SK-N-SH treated with all-trans-retinoic acid at 6 μM for 48 hours (cell line): ENCODE data around the gene CDC20.

ENCODE experiments used
- ATAC-seq: fragments of 200-7000 bp; cut with Tn5 transposase; 3 replicates; pipeline ENCODE4 v1.9.1; 2020; ENCODE audit warnings: mild to moderate bottlenecking, moderate library complexity
- ARNTL ChIP-seq: fragments of 450-650 bp; formaldehyde crosslinking; IDR thresholded peaks from 2 replicates; pipeline ENCODE4 v1.5.0; 2020; ENCODE audit warnings: low read depth, mild to moderate bottlenecking, moderate library complexity, borderline replicate concordance
- BACH2 ChIP-seq: fragments of 250-450 bp; sonication (Bioruptor Pico); IDR thresholded peaks from 2 replicates; pipeline ENCODE4 v1.9.0; 2021; ENCODE audit warnings: mild to moderate bottlenecking, borderline replicate concordance
- ESRRG ChIP-seq: fragments of 250-450 bp; sonication (Bioruptor Pico); IDR thresholded peaks from 2 replicates; pipeline ENCODE4 v1.6.1; 2021; ENCODE audit warnings: mild to moderate bottlenecking
- GLIS3 ChIP-seq: fragments of 250-450 bp; sonication (Bioruptor Pico); IDR thresholded peaks from 2 replicates; pipeline ENCODE4 v1.5.0; 2020; ENCODE audit warnings: mild to moderate bottlenecking, moderate library complexity
- ISL1 ChIP-seq: fragments of 250-450 bp; sonication (Bioruptor Pico); IDR thresholded peaks from 2 replicates; pipeline ENCODE4 v2.1.2; 2022; ENCODE audit warnings: mild to moderate bottlenecking, moderate library complexity
- OSR1 ChIP-seq: fragments of 250-450 bp; sonication (Bioruptor Pico); IDR thresholded peaks from 2 replicates; pipeline ENCODE4 v1.8.0; 2022; ENCODE audit warnings: moderate library complexity, mild to moderate bottlenecking, inconsistent platforms
- PPARA ChIP-seq: fragments of 250-450 bp; sonication (Bioruptor Pico); IDR thresholded peaks from 2 replicates; pipeline ENCODE4 v1.5.0; 2020; ENCODE audit warnings: mild to moderate bottlenecking, borderline replicate concordance
- RARB ChIP-seq: fragments of 250-450 bp; sonication (Bioruptor Pico); IDR thresholded peaks from 2 replicates; pipeline ENCODE4 v1.8.0; 2021; ENCODE audit warnings: mild to moderate bottlenecking, moderate library complexity
- TOX ChIP-seq: fragments of 250-450 bp; sonication (Bioruptor Pico); IDR thresholded peaks from 2 replicates; pipeline ENCODE4 v1.8.0; 2021; ENCODE audit warnings: mild to moderate bottlenecking, moderate library complexity, borderline replicate concordance
- ZC3H10 ChIP-seq: fragments of 250-450 bp; sonication (Bioruptor Pico); IDR thresholded peaks from 2 replicates; pipeline ENCODE4 v1.5.1; 2021; ENCODE audit warnings: mild to moderate bottlenecking, moderate library complexity
- ZFP3 ChIP-seq: fragments of 250-450 bp; sonication (Bioruptor Pico); IDR thresholded peaks from 2 replicates; pipeline ENCODE4 v1.5.0; 2020; ENCODE audit warnings: mild to moderate bottlenecking, moderate library complexity
- ZFP30 ChIP-seq: fragments of 450-650 bp; formaldehyde crosslinking; IDR thresholded peaks from 2 replicates; pipeline ENCODE4 v1.5.0; 2022; ENCODE audit warnings: mild to moderate bottlenecking, moderate library complexity
- ZNF565 ChIP-seq: fragments of 450-650 bp; formaldehyde crosslinking; conservative IDR thresholded peaks from 2 replicates; pipeline ENCODE4 v1.5.0; 2020; ENCODE audit warnings: low read depth, mild to moderate bottlenecking, moderate library complexity
- ZNF70 ChIP-seq: fragments of 450-650 bp; formaldehyde crosslinking; IDR thresholded peaks from 2 replicates; pipeline ENCODE4 v1.5.0; 2020; ENCODE audit warnings: mild to moderate bottlenecking, moderate library complexity
- ZNF8 ChIP-seq: fragments of 450-650 bp; formaldehyde crosslinking; IDR thresholded peaks from 2 replicates; pipeline ENCODE4 v1.5.0; 2020; ENCODE audit warnings: mild to moderate bottlenecking, moderate library complexity
- TF ChIP-seq, protein P1 (sequence below): fragments of 250-450 bp; sonication (Bioruptor Pico); IDR thresholded peaks from 2 replicates; pipeline ENCODE4 v1.8.0; 2021; ENCODE audit warnings: low read depth, mild to moderate bottlenecking, moderate library complexity, borderline replicate concordance
- TF ChIP-seq, protein P2 (sequence below): fragments of 250-450 bp; sonication (Bioruptor Pico); IDR thresholded peaks from 2 replicates; pipeline ENCODE4 v1.5.0; 2020; ENCODE audit warnings: mild to moderate bottlenecking, moderate library complexity
- TF ChIP-seq, protein P3 (sequence below): fragments of 250-450 bp; sonication (Bioruptor Pico); IDR thresholded peaks from 2 replicates; pipeline ENCODE4 v1.5.1; 2021; ENCODE audit warnings: mild to moderate bottlenecking, moderate library complexity
- TF ChIP-seq, protein P4 (sequence below): fragments of 250-450 bp; sonication (Bioruptor Pico); IDR thresholded peaks from 2 replicates; pipeline ENCODE4 v1.8.0; 2020; ENCODE audit warnings: mild to moderate bottlenecking, moderate library complexity, borderline replicate concordance

CDC20 gene

DNA sequence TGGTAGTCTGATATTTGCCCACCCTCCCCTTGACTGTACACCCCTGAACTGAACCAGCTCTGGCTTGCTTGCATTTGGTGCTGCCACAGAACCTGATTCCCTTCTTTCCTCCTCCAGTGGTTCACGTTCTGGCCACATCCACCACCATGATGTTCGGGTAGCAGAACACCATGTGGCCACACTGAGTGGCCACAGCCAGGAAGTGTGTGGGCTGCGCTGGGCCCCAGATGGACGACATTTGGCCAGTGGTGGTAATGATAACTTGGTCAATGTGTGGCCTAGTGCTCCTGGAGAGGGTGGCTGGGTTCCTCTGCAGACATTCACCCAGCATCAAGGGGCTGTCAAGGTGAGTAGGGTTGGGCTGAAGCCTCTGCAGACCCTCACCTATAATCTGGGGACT lies 1.8 kb downstream of the CDC20 start:
- ATAC-seq: no peak
- TF ChIP-seq ZFP3 (CRISPR knock-in tag) (no peak), GLIS3 (CRISPR knock-in tag) (no peak), ARNTL (CRISPR knock-in tag) (no peak), ESRRG (CRISPR knock-in tag) (no peak), ZNF565 (CRISPR knock-in tag) (no peak), OSR1 (CRISPR knock-in tag) (no peak), ZNF70 (no peak), PPARA (CRISPR knock-in tag) (no peak), TOX (CRISPR knock-in tag) (no peak), ZNF8 (CRISPR knock-in tag) (no peak), ZC3H10 (CRISPR knock-in tag) (no peak)
- TF ChIP-seq, protein P1, sequence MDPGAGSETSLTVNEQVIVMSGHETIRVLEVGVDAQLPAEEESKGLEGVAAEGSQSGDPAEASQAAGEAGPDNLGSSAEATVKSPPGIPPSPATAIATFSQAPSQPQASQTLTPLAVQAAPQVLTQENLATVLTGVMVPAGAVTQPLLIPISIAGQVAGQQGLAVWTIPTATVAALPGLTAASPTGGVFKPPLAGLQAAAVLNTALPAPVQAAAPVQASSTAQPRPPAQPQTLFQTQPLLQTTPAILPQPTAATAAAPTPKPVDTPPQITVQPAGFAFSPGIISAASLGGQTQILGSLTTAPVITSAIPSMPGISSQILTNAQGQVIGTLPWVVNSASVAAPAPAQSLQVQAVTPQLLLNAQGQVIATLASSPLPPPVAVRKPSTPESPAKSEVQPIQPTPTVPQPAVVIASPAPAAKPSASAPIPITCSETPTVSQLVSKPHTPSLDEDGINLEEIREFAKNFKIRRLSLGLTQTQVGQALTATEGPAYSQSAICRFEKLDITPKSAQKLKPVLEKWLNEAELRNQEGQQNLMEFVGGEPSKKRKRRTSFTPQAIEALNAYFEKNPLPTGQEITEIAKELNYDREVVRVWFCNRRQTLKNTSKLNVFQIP: no peak
- TF ChIP-seq, protein P2, sequence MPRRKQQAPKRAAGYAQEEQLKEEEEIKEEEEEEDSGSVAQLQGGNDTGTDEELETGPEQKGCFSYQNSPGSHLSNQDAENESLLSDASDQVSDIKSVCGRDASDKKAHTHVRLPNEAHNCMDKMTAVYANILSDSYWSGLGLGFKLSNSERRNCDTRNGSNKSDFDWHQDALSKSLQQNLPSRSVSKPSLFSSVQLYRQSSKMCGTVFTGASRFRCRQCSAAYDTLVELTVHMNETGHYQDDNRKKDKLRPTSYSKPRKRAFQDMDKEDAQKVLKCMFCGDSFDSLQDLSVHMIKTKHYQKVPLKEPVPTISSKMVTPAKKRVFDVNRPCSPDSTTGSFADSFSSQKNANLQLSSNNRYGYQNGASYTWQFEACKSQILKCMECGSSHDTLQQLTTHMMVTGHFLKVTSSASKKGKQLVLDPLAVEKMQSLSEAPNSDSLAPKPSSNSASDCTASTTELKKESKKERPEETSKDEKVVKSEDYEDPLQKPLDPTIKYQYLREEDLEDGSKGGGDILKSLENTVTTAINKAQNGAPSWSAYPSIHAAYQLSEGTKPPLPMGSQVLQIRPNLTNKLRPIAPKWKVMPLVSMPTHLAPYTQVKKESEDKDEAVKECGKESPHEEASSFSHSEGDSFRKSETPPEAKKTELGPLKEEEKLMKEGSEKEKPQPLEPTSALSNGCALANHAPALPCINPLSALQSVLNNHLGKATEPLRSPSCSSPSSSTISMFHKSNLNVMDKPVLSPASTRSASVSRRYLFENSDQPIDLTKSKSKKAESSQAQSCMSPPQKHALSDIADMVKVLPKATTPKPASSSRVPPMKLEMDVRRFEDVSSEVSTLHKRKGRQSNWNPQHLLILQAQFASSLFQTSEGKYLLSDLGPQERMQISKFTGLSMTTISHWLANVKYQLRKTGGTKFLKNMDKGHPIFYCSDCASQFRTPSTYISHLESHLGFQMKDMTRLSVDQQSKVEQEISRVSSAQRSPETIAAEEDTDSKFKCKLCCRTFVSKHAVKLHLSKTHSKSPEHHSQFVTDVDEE: no peak
- TF ChIP-seq, protein P3, sequence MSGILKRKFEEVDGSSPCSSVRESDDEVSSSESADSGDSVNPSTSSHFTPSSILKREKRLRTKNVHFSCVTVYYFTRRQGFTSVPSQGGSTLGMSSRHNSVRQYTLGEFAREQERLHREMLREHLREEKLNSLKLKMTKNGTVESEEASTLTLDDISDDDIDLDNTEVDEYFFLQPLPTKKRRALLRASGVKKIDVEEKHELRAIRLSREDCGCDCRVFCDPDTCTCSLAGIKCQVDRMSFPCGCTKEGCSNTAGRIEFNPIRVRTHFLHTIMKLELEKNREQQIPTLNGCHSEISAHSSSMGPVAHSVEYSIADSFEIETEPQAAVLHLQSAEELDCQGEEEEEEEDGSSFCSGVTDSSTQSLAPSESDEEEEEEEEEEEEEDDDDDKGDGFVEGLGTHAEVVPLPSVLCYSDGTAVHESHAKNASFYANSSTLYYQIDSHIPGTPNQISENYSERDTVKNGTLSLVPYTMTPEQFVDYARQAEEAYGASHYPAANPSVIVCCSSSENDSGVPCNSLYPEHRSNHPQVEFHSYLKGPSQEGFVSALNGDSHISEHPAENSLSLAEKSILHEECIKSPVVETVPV: no peak
- TF ChIP-seq, protein P4, sequence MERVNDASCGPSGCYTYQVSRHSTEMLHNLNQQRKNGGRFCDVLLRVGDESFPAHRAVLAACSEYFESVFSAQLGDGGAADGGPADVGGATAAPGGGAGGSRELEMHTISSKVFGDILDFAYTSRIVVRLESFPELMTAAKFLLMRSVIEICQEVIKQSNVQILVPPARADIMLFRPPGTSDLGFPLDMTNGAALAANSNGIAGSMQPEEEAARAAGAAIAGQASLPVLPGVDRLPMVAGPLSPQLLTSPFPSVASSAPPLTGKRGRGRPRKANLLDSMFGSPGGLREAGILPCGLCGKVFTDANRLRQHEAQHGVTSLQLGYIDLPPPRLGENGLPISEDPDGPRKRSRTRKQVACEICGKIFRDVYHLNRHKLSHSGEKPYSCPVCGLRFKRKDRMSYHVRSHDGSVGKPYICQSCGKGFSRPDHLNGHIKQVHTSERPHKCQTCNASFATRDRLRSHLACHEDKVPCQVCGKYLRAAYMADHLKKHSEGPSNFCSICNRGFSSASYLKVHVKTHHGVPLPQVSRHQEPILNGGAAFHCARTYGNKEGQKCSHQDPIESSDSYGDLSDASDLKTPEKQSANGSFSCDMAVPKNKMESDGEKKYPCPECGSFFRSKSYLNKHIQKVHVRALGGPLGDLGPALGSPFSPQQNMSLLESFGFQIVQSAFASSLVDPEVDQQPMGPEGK (CRISPR knock-in tag): no peak

DNA sequence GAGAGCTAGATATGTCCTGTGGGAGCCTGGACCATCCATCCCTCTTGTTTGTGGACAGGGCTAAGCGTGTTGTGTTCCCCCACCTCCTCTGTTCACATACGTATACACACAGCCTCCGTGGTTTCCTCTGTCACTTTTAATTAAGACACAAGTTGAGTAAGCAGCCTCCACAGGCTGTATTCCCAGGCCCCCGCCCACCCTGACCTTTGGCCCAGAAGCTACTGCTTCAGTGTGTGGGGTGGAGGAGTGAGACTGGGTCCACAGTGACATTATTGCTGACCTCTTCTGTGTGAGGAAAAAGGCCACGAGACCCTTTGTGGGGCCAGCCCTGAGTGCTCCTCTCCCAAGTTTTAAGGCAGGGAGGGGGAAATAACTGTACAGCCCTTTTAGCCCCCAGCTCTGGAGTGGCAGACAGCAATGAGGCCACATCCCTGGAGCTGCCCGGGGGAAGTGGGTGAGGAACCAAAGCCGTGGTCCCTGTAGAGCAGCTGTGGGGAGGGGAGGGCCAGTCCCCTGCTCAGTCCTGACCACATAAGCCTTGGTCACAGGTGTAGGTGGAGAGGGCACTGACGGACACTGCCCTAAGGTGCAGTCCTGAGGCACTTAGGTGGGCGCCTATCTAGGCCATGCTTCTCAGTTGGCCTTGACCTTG lies 4.6 kb downstream of the CDC20 start:
- ATAC-seq: no peak
- TF ChIP-seq BACH2 (CRISPR knock-in tag) (no peak), RARB (no peak), PPARA (CRISPR knock-in tag) (no peak), ZFP30 (CRISPR knock-in tag) (no peak), ZC3H10 (CRISPR knock-in tag) (no peak)
- TF ChIP-seq, protein P1: no peak

DNA sequence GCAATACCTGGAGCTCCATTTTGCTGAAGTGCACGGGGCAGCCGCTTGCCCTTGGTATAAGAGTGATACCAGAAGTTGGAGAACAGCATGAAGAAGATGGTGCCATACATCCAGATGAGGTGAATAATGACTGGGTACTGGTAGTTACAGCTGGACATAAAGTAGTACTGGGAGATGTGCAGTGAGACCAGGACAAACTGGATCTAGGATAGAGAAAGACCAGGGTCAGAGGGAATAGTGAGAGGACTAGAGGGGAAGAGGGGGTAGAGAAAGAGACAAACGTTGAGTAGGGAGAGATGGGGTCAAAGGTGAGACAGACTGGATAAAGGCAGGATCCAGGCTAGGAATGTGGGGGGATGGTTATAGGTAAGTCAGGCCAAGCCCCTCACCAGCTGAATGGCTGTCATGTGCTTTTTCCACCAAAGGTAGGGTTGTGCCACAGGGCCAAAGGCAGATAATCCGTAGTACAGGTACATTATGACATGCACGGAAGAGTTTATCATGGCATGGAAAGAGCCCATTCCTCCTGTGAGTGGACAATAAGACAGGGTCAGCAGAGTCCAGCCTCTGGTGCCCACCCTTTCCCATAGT lies 5.2 kb downstream of the CDC20 start:
- no peak for TF ChIP-seq ISL1
- TF ChIP-seq ZNF70: no peak
- no peak for TF ChIP-seq BACH2 (CRISPR knock-in tag)
- TF ChIP-seq RARB: no peak
- TF ChIP-seq, protein P2: no peak
- no peak for TF ChIP-seq ARNTL (CRISPR knock-in tag)
- TF ChIP-seq TOX (CRISPR knock-in tag): no peak
- ATAC-seq: no peak
